GM21723 (cell line): ENCODE data around the gene SRSF6.
"Not testable (repeated sequence)": the region's sequence is repeated elsewhere in the genome, so short reads cannot be mapped to it uniquely, and the experiment has no call there.

Experiments
- ATAC-seq: cut with Tn5 transposase; IDR thresholded peaks from one replicate; pipeline ENCODE4 v1.9.1; 2021; ENCODE audit warnings: mild to moderate bottlenecking, moderate library complexity; ENCODE audit not compliant: unreplicated experiment

Gene SRSF6

DNA sequence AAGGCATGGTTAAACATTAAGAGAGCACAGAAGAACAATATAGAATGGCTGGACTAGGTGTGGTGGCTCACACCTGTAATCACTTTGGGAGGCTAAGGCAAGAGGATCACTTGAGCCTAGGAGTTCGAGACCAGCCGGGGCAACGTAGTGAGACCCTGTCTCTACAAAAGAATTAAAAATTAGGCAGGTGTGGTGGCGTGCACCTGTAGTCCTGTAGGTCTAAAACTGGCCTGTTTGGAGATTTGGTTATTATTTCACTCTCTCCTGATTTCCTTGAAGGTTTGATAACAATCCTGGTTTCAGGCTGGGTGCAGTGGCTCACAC is 15.6 kb downstream of the SRSF6 start:
- no peak for ATAC-seq

DNA sequence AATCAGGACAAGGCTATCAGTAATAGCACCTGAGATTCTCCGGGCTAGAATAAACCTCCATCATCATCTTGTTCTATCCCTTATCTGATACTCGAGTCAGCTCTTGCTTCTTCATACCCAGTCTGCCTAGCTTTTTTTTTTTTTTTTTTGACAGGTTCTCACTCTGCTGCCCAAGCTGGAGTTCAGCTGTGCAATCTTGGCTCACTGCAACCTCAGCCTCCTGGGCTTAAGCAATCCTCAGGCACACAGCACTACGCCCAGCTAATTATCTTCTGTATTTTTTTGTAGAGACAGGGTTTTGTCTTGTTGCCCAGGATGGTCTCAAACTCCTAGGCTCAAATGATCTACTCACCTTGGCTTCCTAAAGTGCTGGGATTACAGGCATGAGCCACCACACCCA is 19.5 kb downstream of the SRSF6 start:
- no peak for ATAC-seq

DNA sequence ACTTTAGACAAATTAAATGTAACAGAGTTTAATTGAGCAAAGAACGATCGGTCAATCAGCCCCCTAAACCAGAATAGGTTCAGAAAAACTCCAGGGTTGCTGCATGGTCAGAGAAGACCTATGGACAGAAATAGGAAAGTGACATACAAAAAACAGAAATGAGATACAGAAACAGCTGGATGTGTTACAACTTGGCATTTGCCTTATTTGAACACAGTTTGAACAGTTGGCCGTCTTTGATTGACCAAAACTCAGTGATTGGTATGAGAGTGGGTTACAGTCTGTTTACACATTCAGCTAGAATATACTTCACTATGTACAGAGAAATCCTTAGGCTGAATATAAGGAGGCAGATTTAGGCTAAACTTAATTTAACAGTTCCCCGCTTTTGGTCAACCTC is 19.9 kb downstream of the SRSF6 start:
- no peak for ATAC-seq

DNA sequence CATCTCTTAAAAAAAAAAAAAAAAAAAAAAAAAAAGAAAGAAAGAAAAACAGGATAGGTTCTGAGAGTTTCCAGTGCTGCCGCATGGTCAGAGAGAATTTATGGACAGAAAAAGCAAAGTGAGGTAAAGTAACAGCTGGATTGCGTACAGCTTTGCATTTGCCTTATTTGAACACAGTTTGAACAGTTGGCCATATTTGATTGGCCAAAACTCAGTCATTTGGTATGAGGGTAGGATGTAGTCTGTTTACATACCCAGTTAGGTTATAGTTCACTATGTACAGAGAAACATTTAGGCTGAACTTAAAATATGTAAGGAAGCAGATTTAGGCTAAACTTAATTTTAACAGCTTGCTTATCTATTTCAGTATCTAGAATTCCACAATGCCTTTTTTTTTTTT is 32.3 kb downstream of the SRSF6 start:
- no peak for ATAC-seq

- peak; percentile 90 for ATAC-seq
Measured at GRCh38 chr20:43492101-43492500, 34.4 kb downstream of the SRSF6 start.

- ATAC-seq = no peak
Measured at GRCh38 chr20:43495388-43495787, 37.7 kb downstream of the SRSF6 start.

- not testable (repeated sequence) for ATAC-seq
Measured at GRCh38 chr20:43502021-43502420, 44.3 kb downstream of the SRSF6 start.

GRCh38 chr20:43506238-43506637 is 48.5 kb downstream of the SRSF6 start:
- no peak for ATAC-seq

DNA sequence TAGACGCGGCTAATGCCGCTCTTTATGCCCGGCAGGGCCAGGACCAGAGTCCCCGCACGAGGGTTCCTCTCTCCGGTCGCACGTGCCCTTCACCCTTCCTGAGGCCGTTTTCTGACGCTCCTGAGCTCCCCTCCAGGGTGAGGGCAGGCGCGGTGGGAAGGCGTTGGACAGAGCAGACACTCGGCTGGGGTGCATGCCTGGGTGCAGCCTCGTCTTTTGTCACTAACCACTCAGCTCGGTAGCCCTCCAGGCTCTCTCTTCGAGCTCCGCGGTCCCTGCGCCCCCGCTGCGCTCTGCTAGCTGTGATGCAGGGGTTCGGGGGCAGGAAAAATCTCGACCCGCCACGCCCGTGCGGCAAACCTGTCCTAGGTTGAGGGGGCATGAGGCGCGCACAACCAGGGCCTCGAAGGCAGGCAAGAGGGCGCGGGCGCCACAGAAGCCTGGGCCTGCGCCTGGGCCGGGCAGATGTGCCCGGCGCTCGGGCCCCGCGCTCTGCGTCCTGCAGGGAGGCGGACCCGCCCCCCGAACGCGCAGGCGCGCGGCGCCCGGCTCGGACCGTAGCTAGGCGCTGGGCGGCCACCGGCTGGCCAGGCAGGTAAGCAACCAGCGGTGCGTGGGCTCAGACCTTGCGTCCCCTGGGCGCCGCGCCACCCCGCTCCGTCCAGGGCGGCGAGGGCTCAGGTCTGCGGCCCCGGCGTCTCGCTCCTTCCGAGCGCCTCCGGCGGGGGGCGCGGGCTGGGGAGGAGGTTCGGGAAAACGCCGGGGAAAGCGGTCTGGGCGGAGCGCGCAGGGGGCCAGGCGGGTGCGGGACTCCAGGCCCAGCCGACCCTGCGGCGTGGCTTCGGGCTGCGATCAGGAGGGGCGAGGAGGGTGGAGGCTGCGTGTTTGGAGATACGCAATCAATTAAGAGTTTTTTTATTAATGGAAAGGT is 49.7 kb downstream of the SRSF6 start, which contains the start of gene L3MBTL1:
Gene L3MBTL1 (plus strand): TSS at position 548 of the 931 bp plus-strand sequence. CDS start 5,807 bp downstream, outside the sequence.
- ATAC-seq = no peak

GRCh38 chr20:43508106-43508505 is 50.4 kb downstream of the SRSF6 start:
- ATAC-seq = no peak

DNA sequence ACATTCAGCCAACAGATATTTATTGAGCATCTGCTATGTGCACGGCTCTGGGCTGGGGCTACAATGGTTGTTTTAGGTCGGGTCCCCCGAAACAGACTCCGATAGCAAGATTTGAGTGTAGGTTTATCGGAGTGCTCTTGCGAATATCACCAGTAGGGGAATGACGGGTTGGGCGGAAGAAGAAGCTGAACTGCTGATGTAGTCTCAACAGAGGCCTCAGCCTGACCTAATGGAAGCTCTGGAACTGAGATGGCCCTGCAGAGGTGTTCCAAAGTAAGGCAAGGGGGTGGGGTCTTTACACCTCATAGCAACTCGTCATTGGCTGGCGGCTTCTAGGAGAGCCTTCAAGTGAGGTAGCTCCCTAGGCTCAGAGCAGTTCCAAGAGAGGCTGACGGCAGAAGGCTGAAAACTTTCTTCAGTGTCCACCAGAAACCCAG is 50.9 kb downstream of the SRSF6 start:
- no peak for ATAC-seq

GRCh38 chr20:43511879-43512278 is 54.2 kb downstream of the SRSF6 start:
- no peak for ATAC-seq

DNA sequence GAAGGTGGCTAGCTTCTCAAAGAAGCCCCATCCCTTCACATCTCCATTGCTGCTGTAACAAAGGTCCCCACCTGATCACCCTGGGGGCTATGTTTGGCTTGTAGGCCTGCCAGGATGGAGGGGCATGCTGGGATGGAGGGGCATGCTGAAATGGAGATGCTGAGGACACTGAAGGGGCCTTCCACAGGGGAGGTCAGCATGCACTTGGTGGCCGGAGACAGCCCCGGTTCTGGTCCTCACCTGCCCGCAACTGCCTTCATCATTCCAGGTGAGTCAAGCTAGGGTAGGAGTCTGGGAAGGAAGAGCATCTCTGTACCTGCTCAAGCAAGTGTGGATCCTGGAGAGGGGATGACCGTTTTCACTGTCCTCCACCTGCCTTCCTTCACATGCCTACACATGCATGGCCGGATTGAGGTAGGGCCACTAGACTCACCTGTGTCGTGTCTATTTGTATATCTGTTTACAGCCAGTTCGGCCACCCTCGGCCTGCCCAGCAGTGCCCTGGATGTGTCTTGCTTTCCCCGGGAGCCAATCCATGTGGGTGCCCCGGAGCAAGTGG is 55.8 kb downstream of the SRSF6 start:
- peak; percentile 2 for ATAC-seq
